Testis (tissue), 3 donors: ENCODE results near the gene MYNN. TPM values are rescaled to one million over a fixed set of nuclear protein-coding genes. Genes with fewer than 3 reads are reported as not detected.

Experiments used
- DNase-seq: peaks from one replicate; pipeline ENCODE4 v3.0.0-alpha.2; 2019
- H3K27ac ChIP-seq, 2 donors: fragments of 200-600 bp; sonication (generic); one replicate each; pipeline ENCODE4 v1.5.1; 2019
- H3K27me3 ChIP-seq: fragments of 200-600 bp; sonication (generic); one replicate; pipeline ENCODE4 v1.5.1; 2019
- H3K36me3 ChIP-seq: fragments of 200-600 bp; sonication (generic); one replicate; pipeline ENCODE4 v1.5.1; 2017; ENCODE audit warnings: low read depth; ENCODE audit errors: missing control alignments
- H3K4me1 ChIP-seq: fragments of 200-600 bp; sonication (generic); one replicate; pipeline ENCODE4 v1.5.1; 2019
- H3K4me3 ChIP-seq, 2 donors: fragments of 200-600 bp; sonication (generic); one replicate each; pipeline ENCODE4 v1.5.1; 2017 to 2019
- H3K9me3 ChIP-seq: fragments of 200-600 bp; sonication (generic); one replicate; pipeline ENCODE4 v1.5.1; 2017
- CTCF ChIP-seq, 3 experiments: fragments of 450-650 bp in 2 of 3; fragments of 200-600 bp in 1 of 3; sonication (generic) in 1 of 3; IDR thresholded peaks; one replicate each; pipeline ENCODE4 v1.5.1; 2016 to 2019; ENCODE audit warnings: antibody characterized with exemption in 3 of 3, mild to moderate bottlenecking in 2 of 3, moderate library complexity in 1 of 3
- POLR2A ChIP-seq: fragments of 450-650 bp; IDR thresholded peaks from one replicate; pipeline ENCODE4 v1.6.1; 2017; ENCODE audit warnings: antibody characterized with exemption, mild to moderate bottlenecking, moderate library complexity
- WGBS, 2 donors: methylation state at CpG; one replicate each; pipeline ENCODE4 v1.1.5; 2018; 5-methylcytosine and 5-hydroxymethylcytosine counted together
- intact Hi-C: fragments of 100-400 bp; cut with DNase I; formaldehyde crosslinking; loops from one replicate; pipeline ENCODE4 v1.15.1; 2023; ENCODE audit warnings: low total_unique reads
- polyA plus RNA-seq: library from polyadenylated mRNA; stranded (reverse); fragments of 350-450 nt; fragmentation: Illumina TruSeq; extraction: RNeasy Lipid Tissue Mini Kit (QIAGEN cat#74804); gene quantifications from one replicate; pipeline ENCODE4 v1.2.3, GENCODE V29; 2014; ENCODE audit warnings: low read depth, low replicate concordance; ENCODE audit not compliant: insufficient read depth
- total RNA-seq, 2 donors: library from RNA; depleted of rRNA; stranded (reverse); fragments of >200 nt; gene quantifications; one replicate each; pipeline ENCODE4 v1.2.3, GENCODE V29; 2016

Gene MYNN
- total and polyA plus RNA-seq, 3 donors from 2014 or later: 14.6 to 27.0 (median 22.4) TPM

DNA sequence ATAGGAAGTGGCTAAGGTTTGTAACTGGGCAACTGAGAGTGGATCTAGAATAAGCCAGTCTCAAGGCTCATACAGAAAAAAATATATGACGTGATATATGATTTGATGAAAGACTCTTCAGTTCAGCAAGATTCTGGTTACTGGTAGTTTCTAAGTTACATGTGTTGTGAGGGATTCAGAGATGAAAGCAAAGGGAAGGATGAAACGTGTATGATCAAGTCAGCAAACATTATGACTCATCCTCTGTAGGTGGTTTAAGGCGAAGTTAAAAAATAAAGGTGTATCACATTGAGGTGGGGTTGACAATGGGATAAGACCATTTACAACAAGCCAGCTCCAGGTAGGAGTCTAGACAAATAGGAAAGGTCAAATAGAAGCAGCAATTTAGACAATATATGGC lies 24.5 kb upstream of the MYNN start:
- no peaks in the 10 kb centered on the region for H3K36me3 ChIP-seq
- no peak for DNase-seq
- TF ChIP-seq POLR2A: no peak
- no peaks in the 10 kb centered on the region for H3K4me1 ChIP-seq
- no peak overlapping the region for H3K4me3 ChIP-seq
- 78 to 88% methylated on average over 3 of the region's 3 CpGs for WGBS, 2 donors
- no peaks in the 10 kb centered on the region for H3K9me3 ChIP-seq
- no peaks in the 10 kb centered on the region for H3K27me3 ChIP-seq
- intact Hi-C loops: no loop called here
- H3K27ac ChIP-seq: no peak overlapping the region

DNA sequence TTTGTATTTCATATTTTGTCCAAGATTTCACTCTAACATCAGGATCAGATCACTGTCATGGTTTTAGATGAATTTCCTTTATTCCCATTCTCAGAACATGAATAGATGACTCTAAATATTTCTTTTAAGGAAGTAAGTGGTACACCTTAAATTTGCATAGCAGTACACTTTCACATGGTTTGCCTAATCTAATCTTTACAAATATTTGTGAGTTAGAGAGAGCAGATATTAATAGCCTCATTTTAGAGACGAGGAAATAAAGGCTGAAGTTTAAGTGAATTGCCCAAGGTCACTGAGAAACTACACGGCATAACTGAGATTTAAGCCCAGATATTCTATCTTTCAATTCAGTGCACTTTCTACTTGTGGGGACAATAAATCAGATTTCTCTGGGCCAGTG lies 22.5 kb upstream of the MYNN start:
- Histone ChIP-seq H3K36me3 (no peaks in the 10 kb centered on the region), H3K4me1 (no peaks in the 10 kb centered on the region), H3K9me3 (no peaks in the 10 kb centered on the region), H3K27ac (no peak overlapping the region), H3K27me3 (no peaks in the 10 kb centered on the region), H3K4me3 (no peak overlapping the region)
- DNase-seq: no peak
- WGBS, 2 donors: 30 to 49% methylated on average over 2 of the region's 2 CpGs
- intact Hi-C loops: no loop called here
- no peak for TF ChIP-seq POLR2A
- no peak for TF ChIP-seq CTCF (IDR thresholded peaks at IDR 0.05)

DNA sequence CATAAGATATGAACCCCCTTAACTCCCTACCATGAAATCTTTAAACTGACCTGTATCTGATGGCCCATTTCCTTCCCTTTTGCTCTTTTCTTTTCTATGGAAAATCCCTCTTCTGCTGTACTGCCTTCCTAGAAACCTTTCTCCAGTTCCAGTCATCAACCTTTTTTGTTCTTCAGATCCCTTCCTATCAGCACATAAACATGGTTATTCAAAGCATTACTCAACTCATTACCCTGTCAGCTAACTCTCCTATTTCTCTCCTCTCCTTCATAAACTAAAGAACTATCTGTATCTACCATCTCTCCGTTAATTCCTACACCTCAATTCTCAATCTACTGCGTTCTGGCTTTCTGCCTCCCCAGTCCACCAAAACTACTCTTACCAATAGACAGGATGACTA lies 21.3 kb upstream of the MYNN start:
- intact Hi-C loops: no loop called here
- Histone ChIP-seq H3K36me3 (no peaks in the 10 kb centered on the region), H3K4me1 (no peaks in the 10 kb centered on the region), H3K9me3 (no peaks in the 10 kb centered on the region), H3K27ac (no peak overlapping the region), H3K27me3 (no peaks in the 10 kb centered on the region), H3K4me3 (no peak overlapping the region)
- WGBS, 2 donors: 89% methylated on average over 2 of the region's 2 CpGs
- TF ChIP-seq CTCF (IDR thresholded peaks at IDR 0.05) (no peak), POLR2A (no peak)
- DNase-seq: no peak

DNA sequence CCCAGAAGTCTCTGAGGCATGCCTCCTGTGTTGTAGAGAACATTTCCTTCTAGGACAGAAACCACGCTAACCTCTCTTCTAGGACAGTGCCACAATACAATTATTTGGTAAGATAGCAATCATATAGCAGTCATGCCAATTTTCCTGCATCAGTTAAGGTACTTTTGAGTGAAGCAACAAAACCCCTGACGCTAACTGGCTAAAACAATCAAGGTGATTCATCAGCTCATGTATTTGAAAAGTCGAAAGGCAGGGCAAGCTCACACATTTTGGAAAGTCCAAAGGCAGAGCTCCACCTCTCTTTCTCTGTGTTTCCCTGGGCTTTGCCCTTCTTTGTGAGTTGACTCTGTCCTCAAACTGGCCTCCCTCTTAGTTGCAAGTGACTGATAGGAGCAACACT lies 18.5 kb upstream of the MYNN start:
- Histone ChIP-seq H3K4me3 (no peak overlapping the region), H3K27me3 (no peaks in the 10 kb centered on the region), H3K4me1 (no peaks in the 10 kb centered on the region), H3K36me3 (no peaks in the 10 kb centered on the region), H3K27ac (no peak overlapping the region), H3K9me3 (no peaks in the 10 kb centered on the region)
- intact Hi-C loops: no loop called here
- no peak for DNase-seq
- TF ChIP-seq CTCF (IDR thresholded peaks at IDR 0.05) (no peak), POLR2A (no peak)
- WGBS, 2 donors: 85 to 87% methylated on average over 3 of the region's 3 CpGs

GRCh38 chr3:169755488-169755887 lies 17.7 kb upstream of the MYNN start:
- 75 to 78% methylated on average over 2 of the region's 2 CpGs for WGBS, 2 donors
- Histone ChIP-seq H3K9me3 (no peaks in the 10 kb centered on the region), H3K27me3 (no peaks in the 10 kb centered on the region), H3K27ac (no peak overlapping the region), H3K4me1 (no peaks in the 10 kb centered on the region), H3K4me3 (no peak overlapping the region), H3K36me3 (no peaks in the 10 kb centered on the region)
- TF ChIP-seq CTCF (IDR thresholded peaks at IDR 0.05) (no peak), POLR2A (no peak)
- DNase-seq: no peak
- intact Hi-C loops: no loop called here
